ENCODE results near the gene SP110. TPM values are rescaled to one million over a fixed set of nuclear protein-coding genes. Genes with fewer than 3 reads are reported as not detected.
A peak's percentile ranks its signal among the peaks of the same experiment; 100 is the strongest.

The SP110 gene
- total RNA-seq, 1 experiment from 2014 or later = 60.6 TPM

GRCh38 chr2:230160112-230160660 lies 59.6 kb downstream of the SP110 start:
- no peaks in the 10 kb centered on the region for H3K9me3 ChIP-seq (ENCODE audit: low read length)
- peak; percentile 88 for DNase-seq
- H3K27ac ChIP-seq (ENCODE audit: low read length) = no peak overlapping the region
- no peaks in the 10 kb centered on the region for H4K20me1 ChIP-seq (ENCODE audit: insufficient read depth, low read depth, low read length)
- H3K9ac ChIP-seq (ENCODE audit: low read length) = no peak overlapping the region
- no peaks in the 10 kb centered on the region for H3K4me1 ChIP-seq (ENCODE audit: low read length)
- H3K79me2 ChIP-seq (ENCODE audit: low read length) = no peaks in the 10 kb centered on the region
- H2AFZ ChIP-seq (ENCODE audit: low read length) = no peak overlapping the region
- no peaks in the 10 kb centered on the region for H3K36me3 ChIP-seq (ENCODE audit: insufficient read depth, low read length)
- no peaks in the 10 kb centered on the region for H3K27me3 ChIP-seq (ENCODE audit: low read length)
- H3K4me3 ChIP-seq (ENCODE audit: low read length) = no peak overlapping the region
- no peak overlapping the region for H3K4me2 ChIP-seq (ENCODE audit: low read depth, low read length, poor library complexity, severe bottlenecking)
- no peaks in the 10 kb centered on the region for H3K9me2 ChIP-seq (replicated peaks; ENCODE audit: insufficient read depth, low read length)

DNA sequence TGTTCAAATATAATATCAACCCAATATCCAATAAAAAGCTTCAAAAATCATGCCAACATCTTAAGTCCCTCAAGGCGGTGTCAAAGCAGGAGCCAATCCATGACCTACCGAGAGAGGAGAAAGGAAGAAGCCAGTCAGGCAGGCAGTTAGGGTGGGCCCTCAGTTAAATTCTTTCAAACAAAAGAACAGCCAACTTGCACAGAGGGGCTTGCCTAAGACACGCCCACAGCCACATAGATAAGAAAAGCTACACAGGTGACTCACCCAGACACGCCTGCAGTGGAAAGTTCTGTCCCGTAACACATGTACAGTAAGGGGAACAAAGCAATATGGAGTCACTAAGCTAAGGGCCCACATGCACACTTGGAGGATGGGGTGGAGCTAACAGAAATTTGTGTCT lies 61.3 kb downstream of the SP110 start:
- H3K27me3 ChIP-seq (ENCODE audit: low read length) = no peaks in the 10 kb centered on the region
- no peak overlapping the region for H2AFZ ChIP-seq (ENCODE audit: low read length)
- H3K4me1 ChIP-seq (ENCODE audit: low read length) = no peaks in the 10 kb centered on the region
- H3K9ac ChIP-seq (ENCODE audit: low read length) = no peak overlapping the region
- DNase-seq = no peak
- H4K20me1 ChIP-seq (ENCODE audit: insufficient read depth, low read depth, low read length) = no peaks in the 10 kb centered on the region
- no peak overlapping the region for H3K4me2 ChIP-seq (ENCODE audit: low read depth, low read length, poor library complexity, severe bottlenecking)
- no peaks in the 10 kb centered on the region for H3K36me3 ChIP-seq (ENCODE audit: insufficient read depth, low read length)
- H3K79me2 ChIP-seq (ENCODE audit: low read length) = no peaks in the 10 kb centered on the region
- no peaks in the 10 kb centered on the region for H3K9me3 ChIP-seq (ENCODE audit: low read length)
- H3K9me2 ChIP-seq (replicated peaks; ENCODE audit: insufficient read depth, low read length) = no peaks in the 10 kb centered on the region
- H3K27ac ChIP-seq (ENCODE audit: low read length) = no peak overlapping the region
- no peak overlapping the region for H3K4me3 ChIP-seq (ENCODE audit: low read length)

DNA sequence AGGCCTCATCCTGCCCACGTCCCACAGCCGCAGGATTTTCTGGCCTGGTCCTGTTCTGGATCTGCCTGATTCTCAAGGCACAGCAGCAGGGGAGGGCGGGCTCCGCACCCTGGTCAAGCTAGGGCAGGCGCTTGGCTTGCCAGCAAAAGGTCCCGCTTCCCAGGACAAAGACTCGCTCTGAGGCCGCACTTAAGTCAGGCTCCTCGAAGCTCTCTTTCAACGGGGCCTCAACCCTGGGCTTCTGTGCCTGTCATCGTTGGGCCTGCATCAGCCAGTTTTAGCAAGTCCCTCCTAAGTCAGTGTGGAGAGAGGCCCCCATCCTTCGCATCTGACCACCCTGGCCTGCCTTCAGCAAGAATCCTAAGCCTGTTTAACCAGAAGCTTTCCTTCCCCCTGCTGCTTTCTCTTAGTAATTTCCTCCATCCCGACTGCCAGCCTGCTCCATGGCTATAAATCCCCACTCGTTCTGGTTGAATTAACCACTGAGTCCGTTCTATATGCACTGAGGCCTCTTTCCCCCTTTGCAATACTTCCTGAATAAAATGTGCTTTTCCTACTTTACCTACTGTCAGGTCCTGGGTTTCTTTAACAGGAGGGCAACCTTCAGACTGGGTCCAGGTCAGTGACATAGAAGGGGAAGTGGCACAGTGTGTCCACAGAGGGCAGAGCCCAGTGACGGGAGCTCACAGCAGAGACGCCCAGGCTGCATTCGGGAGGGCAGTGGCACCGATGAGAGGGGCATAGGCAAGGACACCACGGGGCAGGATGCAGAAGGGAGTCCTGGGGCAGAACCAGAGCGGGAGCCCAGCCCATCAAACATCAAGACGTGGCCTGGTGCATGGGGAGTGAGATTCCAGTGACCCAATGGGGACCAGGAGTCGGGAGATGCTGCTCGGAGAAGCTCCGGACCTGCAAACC lies 62.7 kb downstream of the SP110 start:
- H3K27ac ChIP-seq (ENCODE audit: low read length) = no peak overlapping the region
- H3K9ac ChIP-seq (ENCODE audit: low read length) = no peak overlapping the region
- H3K36me3 ChIP-seq (ENCODE audit: insufficient read depth, low read length) = no peaks in the 10 kb centered on the region
- no peaks in the 10 kb centered on the region for H3K79me2 ChIP-seq (ENCODE audit: low read length)
- no peak for DNase-seq
- no peaks in the 10 kb centered on the region for H3K9me3 ChIP-seq (ENCODE audit: low read length)
- H3K4me2 ChIP-seq (ENCODE audit: low read depth, low read length, poor library complexity, severe bottlenecking) = no peak overlapping the region
- no peaks in the 10 kb centered on the region for H3K27me3 ChIP-seq (ENCODE audit: low read length)
- no peaks in the 10 kb centered on the region for H3K9me2 ChIP-seq (replicated peaks; ENCODE audit: insufficient read depth, low read length)
- no peak overlapping the region for H2AFZ ChIP-seq (ENCODE audit: low read length)
- no peak overlapping the region for H3K4me3 ChIP-seq (ENCODE audit: low read length)
- H3K4me1 ChIP-seq (ENCODE audit: low read length) = no peaks in the 10 kb centered on the region
- H4K20me1 ChIP-seq (ENCODE audit: insufficient read depth, low read depth, low read length) = no peaks in the 10 kb centered on the region

GRCh38 chr2:230155359-230155758 lies 64.4 kb downstream of the SP110 start:
- DNase-seq = no peak
- no peaks in the 10 kb centered on the region for H3K79me2 ChIP-seq (ENCODE audit: low read length)
- H3K9me3 ChIP-seq (ENCODE audit: low read length) = no peaks in the 10 kb centered on the region
- H3K27ac ChIP-seq (ENCODE audit: low read length) = no peak overlapping the region
- no peaks in the 10 kb centered on the region for H3K9me2 ChIP-seq (replicated peaks; ENCODE audit: insufficient read depth, low read length)
- H3K4me3 ChIP-seq (ENCODE audit: low read length) = no peak overlapping the region
- no peaks in the 10 kb centered on the region for H3K27me3 ChIP-seq (ENCODE audit: low read length)
- H4K20me1 ChIP-seq (ENCODE audit: insufficient read depth, low read depth, low read length) = no peaks in the 10 kb centered on the region
- no peak overlapping the region for H2AFZ ChIP-seq (ENCODE audit: low read length)
- H3K4me1 ChIP-seq (ENCODE audit: low read length) = no peaks in the 10 kb centered on the region
- H3K36me3 ChIP-seq (ENCODE audit: insufficient read depth, low read length) = no peaks in the 10 kb centered on the region
- no peak overlapping the region for H3K4me2 ChIP-seq (ENCODE audit: low read depth, low read length, poor library complexity, severe bottlenecking)
- H3K9ac ChIP-seq (ENCODE audit: low read length) = no peak overlapping the region

- no peaks in the 10 kb centered on the region for H3K79me2 ChIP-seq (ENCODE audit: low read length)
- no peak for DNase-seq
- no peak overlapping the region for H3K4me3 ChIP-seq (ENCODE audit: low read length)
- no peak overlapping the region for H3K4me2 ChIP-seq (ENCODE audit: low read depth, low read length, poor library complexity, severe bottlenecking)
- H3K9me2 ChIP-seq (replicated peaks; ENCODE audit: insufficient read depth, low read length) = no peaks in the 10 kb centered on the region
- no peak overlapping the region for H3K9ac ChIP-seq (ENCODE audit: low read length)
- no peak overlapping the region for H2AFZ ChIP-seq (ENCODE audit: low read length)
- H3K27me3 ChIP-seq (ENCODE audit: low read length) = no peaks in the 10 kb centered on the region
- H3K9me3 ChIP-seq (ENCODE audit: low read length) = no peaks in the 10 kb centered on the region
- no peaks in the 10 kb centered on the region for H3K36me3 ChIP-seq (ENCODE audit: insufficient read depth, low read length)
- H4K20me1 ChIP-seq (ENCODE audit: insufficient read depth, low read depth, low read length) = no peaks in the 10 kb centered on the region
- peaks cover under 1% of the 10 kb centered on the region; the same call in 1 of the 2 replicates for H3K4me1 ChIP-seq (ENCODE audit: low read length)
- H3K27ac ChIP-seq (ENCODE audit: low read length) = no peak overlapping the region
Observed at GRCh38 chr2:230153390-230153976, 66.3 kb downstream of the SP110 start.

DNA sequence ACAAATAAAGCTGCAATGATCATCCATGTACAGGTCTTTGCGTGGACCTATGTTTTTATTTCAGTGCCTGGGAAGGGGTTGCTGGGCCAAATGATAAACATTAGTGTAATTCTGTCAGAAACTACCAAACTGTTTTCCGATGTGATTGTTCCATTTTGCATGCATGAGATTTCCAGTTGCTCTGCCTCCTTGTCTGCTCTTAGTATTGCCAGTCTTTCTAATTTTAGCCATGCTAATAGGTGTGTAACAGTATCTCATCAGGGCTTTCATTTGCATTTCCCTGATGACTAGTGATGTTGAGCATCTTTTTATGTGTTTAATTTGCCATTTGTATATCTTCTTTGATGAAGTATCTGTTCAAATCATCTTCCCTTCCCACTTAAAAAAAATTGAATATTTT lies 67.5 kb downstream of the SP110 start:
- Histone ChIP-seq H3K36me3 (ENCODE audit: insufficient read depth, low read length) (no peaks in the 10 kb centered on the region), H3K9me2 (replicated peaks; ENCODE audit: insufficient read depth, low read length) (no peaks in the 10 kb centered on the region), H3K27me3 (ENCODE audit: low read length) (no peaks in the 10 kb centered on the region), H4K20me1 (ENCODE audit: insufficient read depth, low read depth, low read length) (no peaks in the 10 kb centered on the region), H3K9ac (ENCODE audit: low read length) (no peak overlapping the region), H3K4me1 (ENCODE audit: low read length) (peaks cover 7% of the 10 kb centered on the region), H3K27ac (ENCODE audit: low read length) (no peak overlapping the region), H3K4me3 (ENCODE audit: low read length) (no peak overlapping the region), H3K4me2 (ENCODE audit: low read depth, low read length, poor library complexity, severe bottlenecking) (no peak overlapping the region), H3K79me2 (ENCODE audit: low read length) (no peaks in the 10 kb centered on the region), H3K9me3 (ENCODE audit: low read length) (no peaks in the 10 kb centered on the region), H2AFZ (ENCODE audit: low read length) (no peak overlapping the region)
- DNase-seq = no peak

DNA sequence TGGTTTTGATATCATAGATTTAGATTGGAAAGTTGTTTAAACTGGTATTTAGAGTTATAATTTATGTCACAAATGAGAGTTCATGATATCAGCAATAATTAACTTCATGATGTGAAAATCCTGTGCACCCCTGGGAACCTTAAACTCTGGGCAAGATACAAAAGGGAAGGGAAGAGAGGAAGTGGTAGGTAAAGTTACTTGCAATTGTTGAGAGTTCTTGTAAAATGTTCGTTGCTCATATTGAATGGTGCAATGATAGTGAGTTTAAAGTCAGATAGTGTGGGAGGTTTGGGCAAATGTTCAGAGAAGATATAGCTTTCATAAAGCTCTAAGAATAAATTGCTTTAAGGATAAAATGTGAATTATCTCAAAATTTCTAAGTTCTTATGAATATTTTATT lies 75.4 kb downstream of the SP110 start:
- Histone ChIP-seq H3K4me2 (ENCODE audit: low read depth, low read length, poor library complexity, severe bottlenecking) (no peak overlapping the region), H3K36me3 (ENCODE audit: insufficient read depth, low read length) (no peaks in the 10 kb centered on the region), H3K9ac (ENCODE audit: low read length) (no peak overlapping the region), H3K9me3 (ENCODE audit: low read length) (no peaks in the 10 kb centered on the region), H3K79me2 (ENCODE audit: low read length) (no peaks in the 10 kb centered on the region), H4K20me1 (ENCODE audit: insufficient read depth, low read depth, low read length) (no peaks in the 10 kb centered on the region), H3K4me1 (ENCODE audit: low read length) (peaks cover 7% of the 10 kb centered on the region), H3K27ac (ENCODE audit: low read length) (no peak overlapping the region), H3K27me3 (ENCODE audit: low read length) (no peaks in the 10 kb centered on the region; the same call in 1 of the 2 replicates), H3K4me3 (ENCODE audit: low read length) (no peak overlapping the region), H3K9me2 (replicated peaks; ENCODE audit: insufficient read depth, low read length) (no peaks in the 10 kb centered on the region), H2AFZ (ENCODE audit: low read length) (no peak overlapping the region)
- DNase-seq = no peak

- Histone ChIP-seq H3K9ac (ENCODE audit: low read length) (no peak overlapping the region), H3K4me2 (ENCODE audit: low read depth, low read length, poor library complexity, severe bottlenecking) (no peak overlapping the region), H3K9me2 (replicated peaks; ENCODE audit: insufficient read depth, low read length) (no peaks in the 10 kb centered on the region), H3K79me2 (ENCODE audit: low read length) (no peaks in the 10 kb centered on the region), H3K27me3 (ENCODE audit: low read length) (no peaks in the 10 kb centered on the region; the same call in 1 of the 2 replicates), H3K4me3 (ENCODE audit: low read length) (no peak overlapping the region), H3K9me3 (ENCODE audit: low read length) (no peaks in the 10 kb centered on the region), H2AFZ (ENCODE audit: low read length) (no peak overlapping the region), H3K27ac (ENCODE audit: low read length) (no peak overlapping the region), H3K36me3 (ENCODE audit: insufficient read depth, low read length) (no peaks in the 10 kb centered on the region), H3K4me1 (ENCODE audit: low read length) (no peaks in the 10 kb centered on the region), H4K20me1 (ENCODE audit: insufficient read depth, low read depth, low read length) (no peaks in the 10 kb centered on the region)
- DNase-seq = no peak
Observed at GRCh38 chr2:230140667-230141066, 79.1 kb downstream of the SP110 start.

Measured in Karpas-422 (cell line).